ENCODE measurements around the gene SCUBE1. TPM values are rescaled to one million over a fixed set of nuclear protein-coding genes. Genes with fewer than 3 reads are reported as not detected.

SCUBE1 gene
- total RNA-seq, 4 donors from 2014 or later = 81.3 to 214 (median 141) TPM

DNA sequence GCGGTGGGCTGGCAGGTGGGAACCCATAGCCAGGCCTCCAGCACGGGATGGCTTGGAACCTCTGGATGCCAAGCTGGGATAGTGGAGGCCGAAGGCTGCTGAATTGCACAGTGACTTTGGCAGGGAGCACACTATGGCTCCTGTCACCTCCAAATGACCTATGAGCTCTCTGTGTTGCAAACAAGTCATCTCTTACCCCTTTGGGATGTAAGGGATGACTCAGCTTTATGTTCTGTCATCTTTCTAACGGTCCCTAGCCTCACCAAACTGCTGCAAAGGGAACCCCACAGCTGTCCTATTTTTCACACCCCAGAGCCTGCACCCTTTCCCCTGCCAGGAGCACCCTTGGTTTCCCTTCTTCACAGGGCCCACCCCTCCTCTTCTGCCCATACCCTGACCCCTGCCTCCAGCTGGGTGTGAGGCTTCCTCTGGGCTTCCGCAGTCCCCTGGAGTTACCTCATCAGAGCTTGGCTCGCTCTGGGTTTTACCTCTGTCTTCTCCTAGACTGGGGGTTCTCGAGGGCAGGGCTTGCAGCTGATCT, 2.7 kb upstream of the SCUBE1 start:
- peaks cover 0 to 33% (median 2%) of the 10 kb centered on the region in 4 donors for H3K4me1 ChIP-seq

DNA sequence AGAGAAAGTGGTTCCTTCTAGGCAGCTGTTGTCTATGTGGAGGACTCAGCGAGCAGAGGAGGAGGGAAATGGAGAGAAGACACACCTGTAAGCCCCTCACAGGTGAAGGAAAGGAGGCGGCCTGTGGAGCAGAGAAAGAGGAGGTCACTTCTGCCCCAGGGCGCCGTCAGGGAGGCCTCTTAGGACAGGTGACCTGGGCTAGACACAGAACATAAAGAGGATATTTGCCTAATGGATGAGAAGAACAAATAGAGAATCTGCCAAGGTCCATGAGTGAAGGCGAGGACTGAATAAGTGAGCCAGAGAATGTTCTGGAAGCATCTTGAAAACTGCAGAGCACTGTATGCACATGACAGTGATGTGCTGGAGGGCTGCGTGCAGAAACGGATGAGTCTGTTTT, 2.2 kb upstream of the SCUBE1 start:
- Histone ChIP-seq H3K9me3 (no peaks in the 10 kb centered on the region), H3K36me3 (no peaks in the 10 kb centered on the region), H3K27me3 (peaks cover 0 to 52% of the 10 kb centered on the region in 2 donors), H3K27ac (no peak overlapping the region), H3K4me1 (peaks cover 0 to 33% (median 2%) of the 10 kb centered on the region in 4 donors), H3K4me3 (no peak overlapping the region)
- TF ChIP-seq POLR2A (IDR thresholded peaks at IDR 0.05) (no peak), EP300 (IDR thresholded peaks at IDR 0.05) (no peak)
- TF ChIP-seq, protein P1, sequence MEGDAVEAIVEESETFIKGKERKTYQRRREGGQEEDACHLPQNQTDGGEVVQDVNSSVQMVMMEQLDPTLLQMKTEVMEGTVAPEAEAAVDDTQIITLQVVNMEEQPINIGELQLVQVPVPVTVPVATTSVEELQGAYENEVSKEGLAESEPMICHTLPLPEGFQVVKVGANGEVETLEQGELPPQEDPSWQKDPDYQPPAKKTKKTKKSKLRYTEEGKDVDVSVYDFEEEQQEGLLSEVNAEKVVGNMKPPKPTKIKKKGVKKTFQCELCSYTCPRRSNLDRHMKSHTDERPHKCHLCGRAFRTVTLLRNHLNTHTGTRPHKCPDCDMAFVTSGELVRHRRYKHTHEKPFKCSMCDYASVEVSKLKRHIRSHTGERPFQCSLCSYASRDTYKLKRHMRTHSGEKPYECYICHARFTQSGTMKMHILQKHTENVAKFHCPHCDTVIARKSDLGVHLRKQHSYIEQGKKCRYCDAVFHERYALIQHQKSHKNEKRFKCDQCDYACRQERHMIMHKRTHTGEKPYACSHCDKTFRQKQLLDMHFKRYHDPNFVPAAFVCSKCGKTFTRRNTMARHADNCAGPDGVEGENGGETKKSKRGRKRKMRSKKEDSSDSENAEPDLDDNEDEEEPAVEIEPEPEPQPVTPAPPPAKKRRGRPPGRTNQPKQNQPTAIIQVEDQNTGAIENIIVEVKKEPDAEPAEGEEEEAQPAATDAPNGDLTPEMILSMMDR (IDR thresholded peaks at IDR 0.05) = no peak
- WGBS, 2 donors = 92 to 96% methylated on average over 7 of the region's 7 CpGs
- DNase-seq (ENCODE audit: low spot score in 2 of 2) = no peak

More for the DNA sequence above, 2.7 kb upstream of the SCUBE1 start:
- peaks cover 0 to 51% of the 10 kb centered on the region in 2 donors for H3K27me3 ChIP-seq
- TF ChIP-seq, protein P1 (IDR thresholded peaks at IDR 0.05) = no peak
- peak in 1 of 2 donors; percentile 8 for TF ChIP-seq EP300 (IDR thresholded peaks at IDR 0.05)
- TF ChIP-seq POLR2A (IDR thresholded peaks at IDR 0.05) = no peak
- WGBS, 2 donors = 73 to 77% methylated on average over 7 of the region's 7 CpGs
- H3K27ac ChIP-seq = peak overlapping the region in 1 of 4 donors; percentile 7
- DNase-seq (ENCODE audit: low spot score in 2 of 2) = no peak
- H3K9me3 ChIP-seq = no peaks in the 10 kb centered on the region
- no peak overlapping the region for H3K4me3 ChIP-seq
- no peaks in the 10 kb centered on the region for H3K36me3 ChIP-seq

DNA sequence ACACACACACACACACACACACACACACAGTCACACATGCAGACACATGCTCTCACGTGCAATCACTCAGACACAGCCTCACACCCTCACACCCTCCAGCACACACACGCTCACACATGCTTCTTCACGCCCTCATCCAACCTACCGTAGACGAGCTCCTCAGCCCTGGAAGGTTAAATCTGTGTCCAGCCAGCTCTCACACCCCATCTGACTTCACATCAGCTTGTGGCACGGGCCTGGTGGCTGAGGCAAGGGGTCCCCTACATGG, 1.3 kb upstream of the SCUBE1 start:
- 83 to 85% methylated on average over 6 of the region's 6 CpGs for WGBS, 2 donors

DNA sequence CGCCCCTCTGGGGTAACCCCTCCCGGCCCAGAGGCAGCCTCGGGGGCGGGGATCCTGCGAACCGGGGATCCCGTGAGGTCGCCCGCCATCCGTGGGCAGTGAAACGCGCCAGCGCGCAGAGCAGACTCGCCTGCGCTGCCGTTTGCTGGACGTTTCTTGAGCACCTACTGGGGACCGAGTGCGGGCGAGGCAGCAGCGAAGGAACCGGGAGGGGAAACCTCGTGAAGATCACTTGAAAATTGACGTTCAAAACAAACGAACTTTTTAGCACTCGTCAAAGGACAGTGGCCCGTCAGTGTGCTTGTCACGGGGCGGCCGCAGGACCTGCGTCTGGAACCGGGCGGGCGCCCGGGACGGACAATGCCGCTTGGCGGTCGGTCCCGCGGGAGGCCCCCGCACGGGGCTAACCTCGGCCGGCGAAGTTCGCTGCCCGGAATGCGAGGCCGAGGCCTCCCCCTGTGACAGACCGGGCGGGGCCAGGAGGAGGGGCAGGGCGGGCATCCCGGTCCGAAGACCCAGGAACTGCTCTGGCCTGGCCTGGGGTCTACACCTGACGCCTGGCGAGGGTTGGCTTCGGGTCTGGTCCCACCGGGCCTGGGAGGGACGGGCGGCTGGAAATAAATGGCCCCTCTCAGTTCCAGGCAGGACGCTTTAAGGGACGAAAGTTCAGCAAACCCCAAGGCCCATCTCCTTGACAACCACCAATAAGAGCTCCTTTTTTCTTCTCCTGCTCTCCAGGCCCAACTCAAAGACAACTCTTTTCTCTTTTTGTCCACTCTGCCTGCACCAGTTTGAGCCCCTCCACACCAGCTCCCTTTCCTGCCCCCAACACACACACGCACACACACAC, 723 bp upstream of the SCUBE1 start:
- peak overlapping the region in 2 of 4 donors; percentile 67 to 83 for H3K27ac ChIP-seq
- DNase-seq (ENCODE audit: low spot score in 2 of 2) = no peak
- H3K27me3 ChIP-seq = peaks cover 0 to 55% of the 10 kb centered on the region in 2 donors
- no peaks in the 10 kb centered on the region for H3K9me3 ChIP-seq
- WGBS, 2 donors = 4 to 6% methylated on average over 45 to 48 of the region's 65 CpGs
- TF ChIP-seq, protein P1 (IDR thresholded peaks at IDR 0.05) = no peak
- no peak for TF ChIP-seq POLR2A (IDR thresholded peaks at IDR 0.05)
- no peak for TF ChIP-seq EP300 (IDR thresholded peaks at IDR 0.05)
- H3K4me1 ChIP-seq = peaks cover 0 to 33% (median 2%) of the 10 kb centered on the region in 4 donors
- peak overlapping the region in 2 of 4 donors; percentile 12 to 69 for H3K4me3 ChIP-seq
- H3K36me3 ChIP-seq = no peaks in the 10 kb centered on the region

More for the DNA sequence above, 1.3 kb upstream of the SCUBE1 start:
- Histone ChIP-seq H3K27me3 (peaks cover 0 to 55% of the 10 kb centered on the region in 2 donors), H3K4me3 (no peak overlapping the region), H3K9me3 (no peaks in the 10 kb centered on the region), H3K27ac (no peak overlapping the region), H3K36me3 (no peaks in the 10 kb centered on the region), H3K4me1 (peaks cover 0 to 33% (median 2%) of the 10 kb centered on the region in 4 donors)
- no peak for TF ChIP-seq POLR2A (IDR thresholded peaks at IDR 0.05)
- TF ChIP-seq, protein P1 (IDR thresholded peaks at IDR 0.05) = no peak
- no peak for TF ChIP-seq EP300 (IDR thresholded peaks at IDR 0.05)
- DNase-seq (ENCODE audit: low spot score in 2 of 2) = no peak
